HepG2 (cell line): ENCODE results near the gene CNR1.

Experiments used
- CTCF ChIP-seq: sonication (generic); formaldehyde crosslinking; IDR thresholded peaks from 2 replicates; pipeline ENCODE4 v1.5.0; 2020; ENCODE audit warnings: mild to moderate bottlenecking, missing genetic modification reagents, moderate library complexity
- EP300 ChIP-seq, 3 experiments: sonication (generic) in 1 of 3; formaldehyde crosslinking in 1 of 3; IDR thresholded peaks; 2 replicates each; pipeline versions ENCODE4 v1.5.1 to v1.6.1; 2011 to 2020; ENCODE audit warnings: low read depth in 2 of 3, low read length in 2 of 3, borderline replicate concordance in 1 of 3, improper control_type of control experiment in 1 of 3, mild to moderate bottlenecking in 1 of 3, missing genetic modification reagents in 1 of 3, moderate library complexity in 1 of 3
- ESRRA ChIP-seq: sonication (generic); formaldehyde crosslinking; IDR thresholded peaks from 2 replicates; pipeline ENCODE4 v1.5.1; 2020; ENCODE audit warnings: mild to moderate bottlenecking, low read depth, missing genetic modification reagents
- FOXK2 ChIP-seq: fragments of 450-650 bp; IDR thresholded peaks from 2 replicates; pipeline ENCODE4 v1.6.1; 2016
- JUND ChIP-seq: sonication (generic); formaldehyde crosslinking; IDR thresholded peaks from 2 replicates; pipeline ENCODE4 v1.8.0; 2022; ENCODE audit warnings: mild to moderate bottlenecking, missing genetic modification reagents
- RXRB ChIP-seq: IDR thresholded peaks from 2 replicates; pipeline ENCODE4 v1.6.1; 2016; ENCODE audit warnings: borderline replicate concordance, missing genetic modification reagents, missing compliant biosample characterization
- ZBTB20 ChIP-seq: sonication (generic); formaldehyde crosslinking; IDR thresholded peaks from 2 replicates; pipeline ENCODE4 v1.8.1; 2023; ENCODE audit warnings: missing genetic modification reagents, low read depth, mild to moderate bottlenecking, borderline replicate concordance
- ZNF607 ChIP-seq: sonication (generic); formaldehyde crosslinking; IDR thresholded peaks from 2 replicates; pipeline ENCODE4 v1.5.1; 2020; ENCODE audit warnings: missing genetic modification reagents, mild to moderate bottlenecking, borderline replicate concordance
- ZNF770 ChIP-seq: sonication (generic); formaldehyde crosslinking; IDR thresholded peaks from 2 replicates; pipeline ENCODE4 v1.5.0; 2020; ENCODE audit warnings: mild to moderate bottlenecking, missing genetic modification reagents

- TF ChIP-seq ESRRA (CRISPR knock-in tag) (no peak), ZNF607 (CRISPR knock-in tag) (no peak), RXRB (CRISPR knock-in tag) (no peak), ZNF770 (CRISPR knock-in tag) (no peak), FOXK2 (no peak), ZBTB20 (CRISPR knock-in tag) (no peak), CTCF (CRISPR knock-in tag) (no peak), JUND (no peak), EP300 (IDR thresholded peaks at IDR 0.05; ENCODE audit: low read depth in 2 of 2, low read length in 2 of 2) (no peak), EP300 (CRISPR knock-in tag; IDR thresholded peaks at IDR 0.05; ENCODE audit: borderline replicate concordance) (no peak)
These were observed 13.5 kb upstream of the CNR1 start for GRCh38 chr6:88179692-88180091.
